ENCODE data around the gene ARHGAP24. TPM values are rescaled to one million over a fixed set of nuclear protein-coding genes. Genes with fewer than 3 reads are reported as not detected.

The ARHGAP24 gene
- total and polyA plus RNA-seq, 10 of the 15 experiments (the other 5 are each of a cell fraction or from before 2014, with no cell fraction given), result 0.10 to 4.2 (median 0.52) TPM

DNA sequence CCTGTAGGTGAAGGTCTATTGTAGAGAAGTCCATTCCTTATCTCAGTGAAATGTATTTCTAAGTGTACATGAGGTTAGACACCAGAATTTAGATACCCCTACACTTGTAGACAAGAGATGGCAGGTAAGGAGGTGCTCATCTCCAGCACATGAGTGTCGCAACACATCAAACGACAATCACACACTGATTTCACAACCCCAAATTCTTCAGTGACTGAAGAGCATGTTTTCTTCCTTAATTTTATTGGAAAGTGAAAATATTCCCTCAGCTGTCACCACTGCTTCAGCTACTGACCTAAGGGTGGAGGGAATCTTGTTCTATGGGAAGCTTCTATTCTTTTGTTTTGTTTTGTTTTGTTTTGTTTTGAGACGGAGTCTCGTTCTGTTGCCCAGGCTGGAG, 280.3 kb downstream of the ARHGAP24 start (continued):
- no peak for TF ChIP-seq RAD21 (IDR thresholded peaks at IDR 0.05; ENCODE audit: insufficient read depth, low read depth, low read length)

DNA sequence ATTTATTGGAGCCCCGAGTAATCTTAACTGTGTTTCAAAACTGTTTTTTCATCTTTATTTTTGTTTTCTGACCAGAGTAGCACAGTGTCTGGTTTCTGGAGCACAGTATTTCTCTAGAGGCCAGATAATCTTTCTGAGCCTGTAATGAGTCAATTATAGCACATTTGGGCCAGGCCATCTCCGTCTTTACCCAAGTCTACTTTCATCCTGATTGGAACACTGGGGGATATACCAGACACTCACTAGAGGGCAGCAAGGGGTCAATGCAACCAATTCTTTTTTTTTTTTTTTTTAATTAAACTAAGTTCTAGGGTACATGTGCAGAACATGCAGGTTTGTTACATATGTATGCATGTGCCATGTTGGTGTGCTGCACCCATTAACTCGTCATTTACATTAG, 282.0 kb downstream of the ARHGAP24 start:
- no peak for DNase-seq (ENCODE audit: low read depth, low spot score)
- no TSS peak for BruUV-seq (replicated peaks)
- WGBS (ENCODE audit: insufficient coverage, insufficient replicate concordance, low lambda C conversion rate, missing lambda C conversion rate), result 35% methylated on average over 3 of the region's 3 CpGs
- no peaks in the 10 kb centered on the region for H3K27me3 ChIP-seq (replicated peaks in 1 of 2; ENCODE audit: control insufficient read depth in 2 of 2, insufficient read depth in 2 of 2, low read length in 1 of 2)
- FAIRE-seq, result no peak
- ChIA-PET CTCF (interaction anchor here (0.9 to 2.6 kb wide), 6 partner anchors 9 to 42 kb away, joined by 3 to 22 read pairs (median 6); no protein-coding TSS in a partner anchor), POLR2A (no interaction called here), SMC1A (ENCODE audit: uncharacterized antibody, unreplicated experiment) (interaction anchor here (1.0 to 1.6 kb wide), 5 partner anchors 38 to 388 kb away, joined by 3 to 6 read pairs (median 4); no protein-coding TSS in a partner anchor), RAD21 (ENCODE audit: unreplicated experiment) (interaction anchor here (0.7 to 1.8 kb wide), 3 partner anchors 22 to 83 kb away, joined by 3 to 9 read pairs (median 3); no protein-coding TSS in a partner anchor)
- no peaks in the 10 kb centered on the region for H3K4me1 ChIP-seq (ENCODE audit: control insufficient read depth, insufficient read depth, low read length)
- H4K20me1 ChIP-seq (ENCODE audit: control insufficient read depth, insufficient read depth), result no peaks in the 10 kb centered on the region
- H3K4me3 ChIP-seq, result no peak overlapping the region
- intact Hi-C loops (cut with micrococcal nuclease; ENCODE audit: unreplicated experiment) (loop anchor here (1.0 to 2.0 kb wide), 3 partner anchors 40 to 288 kb away; no protein-coding TSS in a partner anchor), in situ Hi-C loops (cut with MboI) (loop anchor here (10.0 kb wide), 1 partner anchor 218 kb away; no protein-coding TSS in a partner anchor)
- H3K36me3 ChIP-seq (ENCODE audit: control insufficient read depth in 2 of 2, insufficient read depth in 2 of 2, low read length in 1 of 2), result no peaks in the 10 kb centered on the region
- H2AFZ ChIP-seq (ENCODE audit: control insufficient read depth, low read depth, low read length), result no peak overlapping the region
- H3K9me3 ChIP-seq (replicated peaks; ENCODE audit: control insufficient read depth, insufficient read depth, low read length), result no peaks in the 10 kb centered on the region
- no peak overlapping the region for H3K4me2 ChIP-seq (ENCODE audit: control insufficient read depth, insufficient read depth)
- H3K79me2 ChIP-seq (ENCODE audit: control insufficient read depth, insufficient read depth, low read length), result no peaks in the 10 kb centered on the region
- H3K9ac ChIP-seq (ENCODE audit: control insufficient read depth, insufficient read depth, low read length), result no peak overlapping the region
- ATAC-seq, result peak; percentile 79
- no peak overlapping the region for H3K27ac ChIP-seq (ENCODE audit: control insufficient read depth, insufficient read depth)
- TF ChIP-seq KAT2A (conservative IDR thresholded peaks at IDR 0.05; ENCODE audit: control insufficient read depth, low read depth, low read length), result no peak
- no peak for TF ChIP-seq PAX5 (IDR thresholded peaks at IDR 0.05; ENCODE audit: borderline replicate concordance, low read depth, low read length)
- TF ChIP-seq, protein P1, sequence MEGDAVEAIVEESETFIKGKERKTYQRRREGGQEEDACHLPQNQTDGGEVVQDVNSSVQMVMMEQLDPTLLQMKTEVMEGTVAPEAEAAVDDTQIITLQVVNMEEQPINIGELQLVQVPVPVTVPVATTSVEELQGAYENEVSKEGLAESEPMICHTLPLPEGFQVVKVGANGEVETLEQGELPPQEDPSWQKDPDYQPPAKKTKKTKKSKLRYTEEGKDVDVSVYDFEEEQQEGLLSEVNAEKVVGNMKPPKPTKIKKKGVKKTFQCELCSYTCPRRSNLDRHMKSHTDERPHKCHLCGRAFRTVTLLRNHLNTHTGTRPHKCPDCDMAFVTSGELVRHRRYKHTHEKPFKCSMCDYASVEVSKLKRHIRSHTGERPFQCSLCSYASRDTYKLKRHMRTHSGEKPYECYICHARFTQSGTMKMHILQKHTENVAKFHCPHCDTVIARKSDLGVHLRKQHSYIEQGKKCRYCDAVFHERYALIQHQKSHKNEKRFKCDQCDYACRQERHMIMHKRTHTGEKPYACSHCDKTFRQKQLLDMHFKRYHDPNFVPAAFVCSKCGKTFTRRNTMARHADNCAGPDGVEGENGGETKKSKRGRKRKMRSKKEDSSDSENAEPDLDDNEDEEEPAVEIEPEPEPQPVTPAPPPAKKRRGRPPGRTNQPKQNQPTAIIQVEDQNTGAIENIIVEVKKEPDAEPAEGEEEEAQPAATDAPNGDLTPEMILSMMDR (IDR thresholded peaks at IDR 0.05 in 2 of 3, conservative IDR thresholded peaks at IDR 0.05 in 1 of 3; ENCODE audit: control insufficient read depth in 2 of 3, extremely low read depth in 1 of 3, insufficient read depth in 1 of 3, low read depth in 3 of 3, low read length in 3 of 3), result peak; percentile 49 to 60 (median 50); a peak in 5 of 6 replicates
- TF ChIP-seq TBL1XR1 (IDR thresholded peaks at IDR 0.05; ENCODE audit: low read depth, low read length), result no peak
- TF ChIP-seq FOS (IDR thresholded peaks at IDR 0.05; ENCODE audit: borderline replicate concordance, extremely low read depth, insufficient read length), result no peak
- TF ChIP-seq MEF2A (IDR thresholded peaks at IDR 0.05; ENCODE audit: insufficient read depth, low read depth, low read length), result no peak
- TF ChIP-seq, protein P2, sequence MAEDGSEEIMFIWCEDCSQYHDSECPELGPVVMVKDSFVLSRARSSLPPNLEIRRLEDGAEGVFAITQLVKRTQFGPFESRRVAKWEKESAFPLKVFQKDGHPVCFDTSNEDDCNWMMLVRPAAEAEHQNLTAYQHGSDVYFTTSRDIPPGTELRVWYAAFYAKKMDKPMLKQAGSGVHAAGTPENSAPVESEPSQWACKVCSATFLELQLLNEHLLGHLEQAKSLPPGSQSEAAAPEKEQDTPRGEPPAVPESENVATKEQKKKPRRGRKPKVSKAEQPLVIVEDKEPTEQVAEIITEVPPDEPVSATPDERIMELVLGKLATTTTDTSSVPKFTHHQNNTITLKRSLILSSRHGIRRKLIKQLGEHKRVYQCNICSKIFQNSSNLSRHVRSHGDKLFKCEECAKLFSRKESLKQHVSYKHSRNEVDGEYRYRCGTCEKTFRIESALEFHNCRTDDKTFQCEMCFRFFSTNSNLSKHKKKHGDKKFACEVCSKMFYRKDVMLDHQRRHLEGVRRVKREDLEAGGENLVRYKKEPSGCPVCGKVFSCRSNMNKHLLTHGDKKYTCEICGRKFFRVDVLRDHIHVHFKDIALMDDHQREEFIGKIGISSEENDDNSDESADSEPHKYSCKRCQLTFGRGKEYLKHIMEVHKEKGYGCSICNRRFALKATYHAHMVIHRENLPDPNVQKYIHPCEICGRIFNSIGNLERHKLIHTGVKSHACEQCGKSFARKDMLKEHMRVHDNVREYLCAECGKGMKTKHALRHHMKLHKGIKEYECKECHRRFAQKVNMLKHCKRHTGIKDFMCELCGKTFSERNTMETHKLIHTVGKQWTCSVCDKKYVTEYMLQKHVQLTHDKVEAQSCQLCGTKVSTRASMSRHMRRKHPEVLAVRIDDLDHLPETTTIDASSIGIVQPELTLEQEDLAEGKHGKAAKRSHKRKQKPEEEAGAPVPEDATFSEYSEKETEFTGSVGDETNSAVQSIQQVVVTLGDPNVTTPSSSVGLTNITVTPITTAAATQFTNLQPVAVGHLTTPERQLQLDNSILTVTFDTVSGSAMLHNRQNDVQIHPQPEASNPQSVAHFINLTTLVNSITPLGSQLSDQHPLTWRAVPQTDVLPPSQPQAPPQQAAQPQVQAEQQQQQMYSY (CRISPR knock-in tag; IDR thresholded peaks at IDR 0.05), result no peak
- TF ChIP-seq ZNF217 (IDR thresholded peaks at IDR 0.05), result no peak
- TF ChIP-seq, protein P3, sequence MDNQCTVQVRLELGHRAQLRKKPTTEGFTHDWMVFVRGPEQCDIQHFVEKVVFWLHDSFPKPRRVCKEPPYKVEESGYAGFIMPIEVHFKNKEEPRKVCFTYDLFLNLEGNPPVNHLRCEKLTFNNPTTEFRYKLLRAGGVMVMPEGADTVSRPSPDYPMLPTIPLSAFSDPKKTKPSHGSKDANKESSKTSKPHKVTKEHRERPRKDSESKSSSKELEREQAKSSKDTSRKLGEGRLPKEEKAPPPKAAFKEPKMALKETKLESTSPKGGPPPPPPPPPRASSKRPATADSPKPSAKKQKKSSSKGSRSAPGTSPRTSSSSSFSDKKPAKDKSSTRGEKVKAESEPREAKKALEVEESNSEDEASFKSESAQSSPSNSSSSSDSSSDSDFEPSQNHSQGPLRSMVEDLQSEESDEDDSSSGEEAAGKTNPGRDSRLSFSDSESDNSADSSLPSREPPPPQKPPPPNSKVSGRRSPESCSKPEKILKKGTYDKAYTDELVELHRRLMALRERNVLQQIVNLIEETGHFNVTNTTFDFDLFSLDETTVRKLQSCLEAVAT (IDR thresholded peaks at IDR 0.05), result no peak
- TF ChIP-seq, protein P4, sequence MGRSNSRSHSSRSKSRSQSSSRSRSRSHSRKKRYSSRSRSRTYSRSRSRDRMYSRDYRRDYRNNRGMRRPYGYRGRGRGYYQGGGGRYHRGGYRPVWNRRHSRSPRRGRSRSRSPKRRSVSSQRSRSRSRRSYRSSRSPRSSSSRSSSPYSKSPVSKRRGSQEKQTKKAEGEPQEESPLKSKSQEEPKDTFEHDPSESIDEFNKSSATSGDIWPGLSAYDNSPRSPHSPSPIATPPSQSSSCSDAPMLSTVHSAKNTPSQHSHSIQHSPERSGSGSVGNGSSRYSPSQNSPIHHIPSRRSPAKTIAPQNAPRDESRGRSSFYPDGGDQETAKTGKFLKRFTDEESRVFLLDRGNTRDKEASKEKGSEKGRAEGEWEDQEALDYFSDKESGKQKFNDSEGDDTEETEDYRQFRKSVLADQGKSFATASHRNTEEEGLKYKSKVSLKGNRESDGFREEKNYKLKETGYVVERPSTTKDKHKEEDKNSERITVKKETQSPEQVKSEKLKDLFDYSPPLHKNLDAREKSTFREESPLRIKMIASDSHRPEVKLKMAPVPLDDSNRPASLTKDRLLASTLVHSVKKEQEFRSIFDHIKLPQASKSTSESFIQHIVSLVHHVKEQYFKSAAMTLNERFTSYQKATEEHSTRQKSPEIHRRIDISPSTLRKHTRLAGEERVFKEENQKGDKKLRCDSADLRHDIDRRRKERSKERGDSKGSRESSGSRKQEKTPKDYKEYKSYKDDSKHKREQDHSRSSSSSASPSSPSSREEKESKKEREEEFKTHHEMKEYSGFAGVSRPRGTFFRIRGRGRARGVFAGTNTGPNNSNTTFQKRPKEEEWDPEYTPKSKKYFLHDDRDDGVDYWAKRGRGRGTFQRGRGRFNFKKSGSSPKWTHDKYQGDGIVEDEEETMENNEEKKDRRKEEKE (IDR thresholded peaks at IDR 0.05), result no peak
